MM.1S (cell line): Measurements from ENCODE around the gene PACRG.

Experiments used
- CTCF ChIP-seq: fragments of 300-600 bp; sonication (generic); IDR thresholded peaks from 2 replicates; pipeline ENCODE4 v1.5.1; 2016; ENCODE audit warnings: antibody characterized with exemption, low read length, mixed read lengths
- EZH2 ChIP-seq: fragments of 300-600 bp; sonication (generic); optimal IDR thresholded peaks from 2 replicates; pipeline ENCODE3; 2017; ENCODE audit warnings: low read depth, mild to moderate bottlenecking, antibody characterized with exemption, low read length, mixed read lengths
- EZH2phosphoT487 ChIP-seq: fragments of 300-600 bp; sonication (generic); IDR thresholded peaks from 2 replicates; pipeline ENCODE4 v1.6.1; 2018; ENCODE audit warnings: antibody characterized with exemption, low read length

- TF ChIP-seq CTCF (no peak), EZH2phosphoT487 (no peak), EZH2 (no peak)
Observed at GRCh38 chr6:163038317-163038716, 310.5 kb downstream of the PACRG start.
